COLO829 (cell line): ENCODE data around the gene MRPL55.

Experiments
- DNase-seq: peaks from one replicate; pipeline ENCODE4 v3.0.0; 2012; ENCODE audit warnings: low spot score

The MRPL55 gene

GRCh38 chr1:228101614-228101993 lies 7.5 kb downstream of the MRPL55 start:
- no peak for DNase-seq

GRCh38 chr1:228100822-228101613 lies 8.1 kb downstream of the MRPL55 start:
- DNase-seq, result no peak

- no peak for DNase-seq
These were observed 9.8 kb downstream of the MRPL55 start for GRCh38 chr1:228099331-228099732.

- no peak for DNase-seq
These were observed 10.7 kb downstream of the MRPL55 start for GRCh38 chr1:228098323-228098931.

GRCh38 chr1:228097333-228098081 lies 11.6 kb downstream of the MRPL55 start:
- DNase-seq, result no peak

- no peak for DNase-seq
These were observed 12.4 kb downstream of the MRPL55 start for GRCh38 chr1:228096416-228097332.

GRCh38 chr1:228095938-228096337 lies 13.2 kb downstream of the MRPL55 start:
- DNase-seq, result no peak

- no peak for DNase-seq
These were observed 13.9 kb downstream of the MRPL55 start for GRCh38 chr1:228095161-228095560.

GRCh38 chr1:228094432-228095016 lies 14.6 kb downstream of the MRPL55 start:
- no peak for DNase-seq

- no peak for DNase-seq
These were observed 15.8 kb downstream of the MRPL55 start for GRCh38 chr1:228093050-228093906.

- DNase-seq, result no peak
These were observed 16.6 kb downstream of the MRPL55 start for GRCh38 chr1:228092342-228093049.

- DNase-seq, result no peak
These were observed 18.0 kb downstream of the MRPL55 start for GRCh38 chr1:228091084-228091483.

- no peak for DNase-seq
These were observed 18.5 kb downstream of the MRPL55 start for GRCh38 chr1:228090613-228091081.

- no peak for DNase-seq
These were observed 19.3 kb downstream of the MRPL55 start for GRCh38 chr1:228089519-228090380.

GRCh38 chr1:228088586-228089498 lies 20.3 kb downstream of the MRPL55 start:
- DNase-seq, result no peak

GRCh38 chr1:228087771-228088251 lies 21.3 kb downstream of the MRPL55 start:
- DNase-seq, result peak; percentile 82

- no peak for DNase-seq
These were observed 23.7 kb downstream of the MRPL55 start for GRCh38 chr1:228085287-228085951.
